Putamen (tissue), 1 donor: Measurements from ENCODE around the gene C4orf33.
"Not testable (repeated sequence)": the region's sequence is repeated elsewhere in the genome, so short reads cannot be mapped to it uniquely, and the experiment has no call there.

Source experiments
- DNase-seq: peaks from one replicate; pipeline ENCODE4 v3.0.0-alpha.2; 2016; ENCODE audit warnings: low spot score

C4orf33 gene, protein sequence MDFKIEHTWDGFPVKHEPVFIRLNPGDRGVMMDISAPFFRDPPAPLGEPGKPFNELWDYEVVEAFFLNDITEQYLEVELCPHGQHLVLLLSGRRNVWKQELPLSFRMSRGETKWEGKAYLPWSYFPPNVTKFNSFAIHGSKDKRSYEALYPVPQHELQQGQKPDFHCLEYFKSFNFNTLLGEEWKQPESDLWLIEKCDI

DNA sequence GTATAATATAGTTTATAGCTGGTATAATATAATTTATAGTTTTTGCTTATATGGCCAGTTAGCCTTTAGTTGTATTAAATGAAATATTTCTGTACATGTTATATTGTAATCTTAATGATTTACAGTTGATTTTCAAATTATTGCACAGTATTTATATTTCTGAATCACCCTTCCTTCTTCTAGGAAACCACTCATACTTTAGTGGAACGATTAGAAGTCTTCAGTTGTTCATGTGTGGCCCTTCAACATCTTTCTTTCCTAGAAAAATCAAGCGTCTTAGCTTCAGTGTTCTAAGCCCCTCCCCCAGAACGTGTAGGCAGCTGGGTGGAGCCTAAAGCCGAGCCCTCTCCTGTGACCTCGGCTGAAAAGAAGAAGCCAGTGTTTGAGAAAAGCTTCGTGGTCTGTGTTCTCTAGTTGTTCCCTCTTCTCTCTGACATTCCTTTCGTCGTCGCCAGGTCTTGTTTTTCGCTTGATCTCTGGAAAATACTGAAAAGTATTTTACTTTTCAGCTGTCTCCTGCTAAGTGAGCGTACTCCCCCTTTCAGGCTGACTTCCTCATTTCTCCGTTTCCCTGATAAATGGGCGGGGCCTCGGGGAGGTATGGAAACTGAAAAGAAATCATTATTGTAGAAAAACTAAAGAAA, at the start of gene C4orf33:
TSS of gene C4orf33 (plus strand) at position 342 of the 644 bp plus-strand sequence. CDS start 6,459 bp downstream, outside the sequence.
- peak; percentile 74 for DNase-seq

DNA sequence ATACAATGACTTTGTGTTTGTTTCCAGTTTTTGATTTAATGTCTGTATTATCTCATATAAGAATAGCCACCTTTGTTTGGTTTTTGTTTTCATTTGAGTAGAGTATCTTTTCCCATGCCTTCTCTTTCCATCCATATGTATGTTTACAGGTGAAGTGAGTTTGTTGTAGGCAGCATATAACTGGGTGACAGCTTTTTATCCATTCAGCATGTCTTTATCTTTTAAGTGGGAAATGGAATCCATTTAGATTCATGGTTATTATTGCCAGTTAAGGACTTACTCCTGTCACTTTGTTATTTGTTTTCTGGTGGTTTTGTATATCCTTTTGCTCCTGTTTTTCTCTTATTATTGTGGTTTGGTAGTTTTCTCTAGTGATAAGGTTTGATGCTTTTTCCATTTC, 36.9 kb upstream of the C4orf33 start:
- no peak for DNase-seq

DNA sequence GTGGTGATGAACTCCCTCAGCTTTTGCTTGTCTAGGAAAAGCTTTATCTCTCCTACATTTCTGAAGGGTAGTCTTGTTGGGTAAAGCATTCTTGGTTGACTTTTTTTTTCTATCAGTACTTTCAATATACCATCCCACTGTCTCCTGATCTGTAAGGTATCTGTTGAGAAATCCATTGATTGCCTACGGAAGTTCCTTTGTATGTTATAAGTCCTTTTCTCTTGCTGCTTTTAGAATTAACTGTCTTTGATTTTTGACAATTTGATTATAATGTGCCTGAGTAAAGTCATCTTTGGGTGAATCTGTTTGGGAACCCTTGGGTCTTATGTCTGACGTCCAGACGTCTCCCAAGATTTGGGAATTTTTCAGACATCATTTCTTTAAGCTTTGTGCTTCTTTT, 33.4 kb upstream of the C4orf33 start:
- DNase-seq: no peak

DNA sequence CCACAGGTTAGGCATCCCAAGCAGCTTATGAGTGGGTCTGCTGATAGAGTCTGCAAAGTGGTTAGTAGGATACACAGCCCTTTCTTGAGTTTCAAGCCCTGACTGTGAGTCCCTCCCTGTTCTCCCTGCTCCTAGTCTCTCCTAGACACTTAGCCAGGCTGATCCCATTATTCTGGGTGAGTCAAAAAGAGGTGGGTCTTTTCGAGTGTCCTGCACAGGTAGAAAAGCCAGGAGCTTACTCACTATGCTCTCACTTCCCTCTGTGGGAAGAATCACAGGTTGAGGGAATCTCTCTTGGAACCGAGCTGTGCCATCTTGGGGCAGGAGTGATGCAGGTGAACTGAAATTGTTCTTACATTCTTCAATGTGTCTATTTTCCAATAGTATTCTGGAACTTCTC, 32.3 kb upstream of the C4orf33 start:
- no peak for DNase-seq

DNA sequence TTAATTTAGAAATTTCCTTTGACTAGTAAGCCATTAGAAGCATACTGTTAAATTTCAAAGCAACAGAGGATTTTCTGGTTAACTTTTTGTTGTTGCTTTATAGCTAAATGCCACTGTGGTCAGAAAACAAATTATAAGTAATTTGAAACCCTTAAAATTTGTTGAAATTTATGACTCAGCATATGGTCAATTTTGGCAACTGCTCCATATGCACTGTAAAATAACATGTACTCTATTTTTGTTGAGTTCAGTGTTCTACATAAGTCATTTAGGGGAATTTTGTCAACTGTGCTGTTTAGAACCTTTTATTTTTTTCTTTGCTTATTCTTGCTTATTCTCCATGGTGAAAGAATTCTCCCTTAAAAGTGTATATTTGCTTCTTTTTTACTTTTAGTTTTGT, 31.2 kb upstream of the C4orf33 start:
- DNase-seq: no peak

DNA sequence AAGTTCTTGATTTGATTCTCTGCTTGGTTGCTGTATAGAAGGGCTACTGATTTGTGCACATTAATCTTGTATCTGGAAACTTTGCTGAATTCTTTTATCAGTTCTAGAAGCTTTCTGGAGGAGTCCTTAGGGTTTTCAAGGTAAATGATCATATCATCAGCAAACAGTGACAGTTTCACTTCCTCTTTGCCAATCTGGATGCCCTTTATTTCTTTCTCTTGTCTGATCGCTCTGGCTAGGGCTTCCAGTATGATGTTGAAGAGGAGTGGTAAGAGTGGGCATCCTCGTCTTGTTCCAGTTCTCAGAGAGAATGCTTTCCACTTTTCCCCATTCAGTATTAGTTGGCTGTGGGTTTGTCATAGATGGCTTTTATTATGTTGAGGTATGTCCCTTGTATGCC, 26.4 kb upstream of the C4orf33 start:
- not testable (repeated sequence) for DNase-seq

DNA sequence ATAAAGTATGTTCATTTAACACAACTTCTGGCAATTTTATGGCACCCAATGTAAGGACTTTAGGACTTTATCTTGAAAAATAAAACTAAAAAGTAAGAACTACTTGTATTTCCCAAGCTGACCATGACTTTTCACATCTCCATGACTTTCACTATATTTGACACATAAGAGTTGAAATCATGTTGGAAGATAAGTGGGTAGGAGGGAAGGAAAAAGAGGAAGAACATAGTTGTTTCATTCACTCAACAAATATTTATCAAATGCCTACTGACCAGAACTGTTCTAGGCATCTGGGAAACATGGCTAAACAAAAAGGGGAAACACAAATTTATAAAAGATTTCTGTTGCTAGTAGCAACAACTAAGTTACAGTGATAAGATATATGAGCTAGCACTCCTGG, 18.6 kb upstream of the C4orf33 start:
- no peak for DNase-seq

DNA sequence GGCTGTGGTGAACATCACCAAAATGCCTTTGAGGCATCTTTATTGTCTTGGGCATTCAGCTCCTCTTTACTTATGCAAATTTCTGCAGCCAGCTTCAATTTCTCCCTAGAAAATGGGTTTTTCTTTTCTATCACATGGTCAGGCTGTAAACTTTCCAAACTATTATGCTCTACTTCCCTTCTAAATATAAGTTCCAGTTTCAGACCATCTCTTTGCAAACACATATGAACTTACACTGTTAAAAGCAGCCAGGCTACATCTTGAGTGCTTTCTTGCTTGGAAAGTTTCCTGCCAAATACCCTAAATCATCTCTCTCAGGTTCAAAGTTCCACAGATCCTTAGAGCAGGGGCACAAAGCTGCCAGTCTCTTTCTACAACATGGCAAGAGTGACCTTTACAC, 15.8 kb upstream of the C4orf33 start:
- DNase-seq: no peak

DNA sequence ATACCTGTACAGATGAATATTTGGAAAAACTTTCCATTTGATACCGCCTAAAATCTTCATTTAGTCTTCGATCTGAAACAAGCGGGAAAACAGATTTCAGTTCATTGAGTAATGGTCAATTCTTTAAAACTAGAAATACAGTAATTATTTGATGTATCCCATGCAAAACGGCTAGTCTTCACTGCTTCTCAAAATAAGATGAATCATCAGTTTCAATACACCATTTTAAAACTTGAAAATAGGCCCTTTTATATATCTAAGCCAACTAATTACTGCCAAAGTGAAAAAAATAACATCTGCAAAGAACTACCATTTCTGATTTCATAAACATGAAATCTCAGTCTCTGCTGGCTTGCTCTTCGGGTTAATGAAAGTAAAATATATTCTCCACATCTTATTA, 13.7 kb upstream of the C4orf33 start:
- DNase-seq: no peak

DNA sequence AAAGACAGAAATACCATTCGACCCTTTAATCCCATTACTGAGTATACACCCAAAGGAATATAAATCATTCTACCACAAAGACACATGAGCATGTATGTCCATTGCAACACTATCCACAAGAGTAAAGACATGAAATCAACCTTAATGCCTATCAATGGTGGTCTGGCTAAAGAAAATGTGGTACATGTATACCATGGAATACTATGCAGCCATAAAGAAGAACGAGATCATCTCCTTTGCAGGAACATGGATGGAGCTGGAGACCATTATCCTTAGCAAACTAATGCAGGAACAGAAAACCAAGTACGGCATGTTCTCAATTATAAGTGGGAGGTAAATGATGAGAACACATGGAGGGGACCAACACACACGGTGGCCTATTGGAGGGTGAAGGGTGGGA, 10.5 kb upstream of the C4orf33 start:
- DNase-seq: no peak

DNA sequence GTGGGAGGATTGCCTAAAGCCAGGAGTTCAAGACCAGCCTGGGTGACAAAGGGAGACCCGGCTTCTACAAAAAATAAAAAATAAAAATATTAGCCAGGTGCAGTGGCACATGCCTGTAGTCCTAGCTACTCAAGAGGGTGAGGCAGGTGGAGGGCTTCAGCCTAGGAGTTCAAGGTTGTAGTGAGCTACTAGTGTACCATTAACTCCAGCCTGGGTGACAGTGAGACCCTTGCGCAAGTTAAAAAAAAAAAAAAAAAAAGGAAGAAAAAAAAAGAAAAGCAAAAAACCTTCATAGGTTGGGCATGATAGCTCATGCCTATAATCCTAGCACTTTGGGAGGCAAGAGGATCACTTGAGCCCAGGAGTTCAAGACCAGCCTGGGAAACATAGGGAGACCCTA, 8.4 kb upstream of the C4orf33 start:
- DNase-seq: no peak

DNA sequence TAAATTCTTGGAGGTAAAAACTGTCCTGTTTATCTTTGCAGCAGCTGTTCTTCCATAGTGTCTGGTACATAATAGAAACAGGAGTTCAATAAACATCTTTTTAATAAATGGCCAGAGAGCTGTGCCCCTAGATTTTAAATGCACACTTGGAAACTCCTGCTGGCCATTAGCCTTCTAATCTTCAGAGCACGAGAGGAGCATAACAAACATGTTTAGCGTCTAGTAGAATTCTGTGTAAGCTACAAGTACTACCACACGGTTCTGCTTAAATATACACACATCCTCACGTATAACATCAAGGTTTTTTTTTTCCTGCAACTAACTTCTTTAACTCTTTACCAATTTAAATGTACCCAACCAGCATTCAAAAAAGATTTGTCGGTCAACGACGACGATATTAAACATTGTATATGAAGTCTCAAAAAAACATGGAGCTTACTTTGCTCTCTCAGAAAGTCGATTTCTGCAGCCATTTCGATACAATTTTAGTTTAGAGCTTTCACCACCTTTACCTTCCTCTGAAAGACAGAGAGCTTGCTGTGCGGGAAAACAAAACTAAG, 3.2 kb upstream of the C4orf33 start:
- DNase-seq: no peak

DNA sequence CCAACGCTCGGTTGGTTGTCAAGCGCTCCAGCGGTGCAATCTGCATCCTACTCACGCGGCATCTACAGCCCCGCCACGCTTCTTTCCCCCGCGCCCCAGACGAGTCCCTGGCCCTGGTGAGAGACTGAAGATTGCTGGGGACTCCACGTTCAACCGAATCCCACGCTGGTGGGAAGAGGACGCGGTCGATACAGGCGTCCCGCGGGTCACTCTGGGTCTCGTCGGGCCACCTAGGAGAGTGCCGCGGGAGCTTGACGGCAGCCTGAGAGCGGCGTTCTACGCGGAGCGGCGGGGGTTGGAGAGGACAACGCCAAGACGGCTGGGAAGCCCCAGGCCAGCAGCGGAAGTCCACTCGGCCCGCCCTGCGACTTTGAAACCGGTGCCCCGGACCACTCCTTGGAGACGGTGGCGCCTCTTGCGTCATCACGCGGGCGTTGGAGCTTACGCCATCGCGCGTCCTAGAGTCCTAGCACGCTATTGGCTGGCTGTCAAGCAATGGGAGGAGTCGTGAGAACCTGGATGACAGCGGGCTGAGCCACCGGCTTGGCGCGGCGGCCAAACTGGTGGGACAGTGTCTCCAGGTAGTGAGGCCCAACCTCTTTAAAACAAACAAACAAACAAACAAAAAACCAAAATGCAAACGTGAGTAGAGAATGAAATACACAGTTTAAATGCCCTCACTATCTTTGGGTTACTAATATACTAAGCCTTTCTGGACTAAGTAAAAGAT, 2.6 kb upstream of the C4orf33 start, which contains the start of gene SCLT1:
TSS of gene SCLT1 (minus strand) at position 349 of the 730 bp plus-strand sequence. CDS start 436 bp downstream, outside the sequence.
- peak; percentile 98 for DNase-seq

DNA sequence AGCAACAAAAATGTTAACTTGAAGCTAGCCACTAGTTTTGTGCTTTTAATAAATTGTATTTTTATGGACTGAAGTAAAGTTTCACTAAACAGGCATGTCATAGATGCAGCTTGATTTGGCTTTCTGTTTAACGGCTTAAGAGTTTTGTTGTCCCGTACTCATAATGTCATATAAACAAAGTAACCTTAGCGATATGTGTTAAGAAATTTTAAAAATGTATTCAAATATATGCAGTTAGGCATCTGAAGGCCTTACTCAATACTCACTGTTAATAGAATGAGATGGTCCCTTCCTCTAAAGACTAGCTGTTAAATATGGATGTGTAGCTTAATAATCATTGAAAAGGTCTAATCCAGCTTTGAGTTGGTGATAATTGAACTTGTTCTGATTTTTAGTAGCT, 1.6 kb upstream of the C4orf33 start:
- no peak for DNase-seq

DNA sequence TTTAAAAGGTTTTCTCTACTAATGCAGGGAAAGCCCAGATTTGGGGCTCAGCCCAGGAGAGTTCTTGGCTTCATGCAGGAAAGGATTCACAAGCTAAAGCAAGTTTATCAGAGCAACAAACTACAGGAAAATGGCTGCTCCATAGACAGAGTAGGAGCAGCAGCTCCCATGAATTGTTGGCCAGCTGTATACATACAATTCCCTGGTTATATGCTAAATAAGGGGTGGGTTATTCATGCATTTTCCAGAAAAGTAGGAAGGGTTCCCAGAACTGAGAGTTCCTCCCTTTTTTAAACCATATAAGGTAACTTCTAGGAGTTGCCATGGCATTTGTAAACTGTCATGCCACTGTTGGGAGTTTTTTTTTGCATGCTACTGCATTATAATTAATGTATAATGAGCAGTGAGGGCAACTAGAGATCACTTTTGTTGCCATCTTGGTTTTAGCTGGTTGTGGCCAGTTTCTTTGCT, 2.6 kb downstream of the C4orf33 start:
- no peak for DNase-seq

DNA sequence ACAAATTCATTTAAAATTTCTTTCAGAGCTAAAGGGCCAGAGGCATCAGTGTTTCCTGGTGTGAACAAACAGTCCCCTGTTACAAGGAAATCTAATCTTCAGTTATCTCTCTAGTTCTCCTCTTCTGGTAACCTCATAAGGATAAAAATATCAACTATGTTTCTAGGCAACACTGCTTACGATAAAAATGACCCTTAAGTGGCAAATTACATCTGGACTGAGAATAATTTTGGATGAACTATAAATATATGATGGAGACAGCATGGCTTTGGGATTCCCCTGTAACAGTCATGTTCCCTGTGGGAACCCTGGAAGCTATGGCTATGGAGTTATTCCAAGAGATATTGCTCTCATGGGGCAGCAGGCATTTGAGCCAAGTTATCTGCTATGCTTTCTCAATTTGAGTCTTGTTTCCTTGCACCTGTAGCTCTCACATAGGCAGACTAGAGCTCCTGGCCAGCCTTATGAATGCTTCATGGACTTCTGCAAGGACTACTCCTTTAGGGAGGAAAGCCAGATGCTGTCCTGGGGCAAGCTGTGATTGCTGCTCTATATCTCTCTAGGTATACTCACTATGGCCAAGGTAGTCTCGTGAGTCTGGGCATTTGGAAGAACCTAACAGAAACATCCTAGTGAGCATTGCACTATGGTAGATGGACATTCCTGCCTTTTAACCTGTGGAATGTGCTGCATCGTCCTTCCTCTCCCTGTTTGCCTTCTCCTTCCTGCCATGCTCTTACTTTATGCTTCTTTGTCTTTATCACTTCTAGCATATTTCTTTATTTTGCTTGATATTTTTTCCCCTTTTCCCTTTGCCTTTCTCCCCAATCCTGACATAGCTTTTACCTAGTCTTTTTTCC, 14.2 kb downstream of the C4orf33 start:
- DNase-seq: no peak

DNA sequence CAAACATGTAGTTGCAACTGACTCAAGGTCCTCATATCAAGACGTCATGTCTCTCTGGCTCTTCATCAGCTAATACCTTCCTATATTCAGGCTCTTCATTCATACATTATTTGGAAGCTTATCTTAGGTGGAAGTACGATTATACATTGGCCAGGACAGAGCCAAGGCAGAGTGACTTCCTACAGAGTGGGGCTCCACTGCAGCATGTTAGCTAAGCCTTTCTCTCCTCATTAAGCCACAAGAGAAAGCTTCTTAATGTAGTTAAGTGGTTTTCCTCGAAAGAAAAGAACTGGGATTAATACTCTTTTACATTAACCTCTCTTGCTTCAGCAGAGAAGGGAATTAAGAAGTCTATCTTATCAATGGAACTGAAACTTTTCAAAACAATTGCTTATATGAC, 15.0 kb downstream of the C4orf33 start:
- no peak for DNase-seq

DNA sequence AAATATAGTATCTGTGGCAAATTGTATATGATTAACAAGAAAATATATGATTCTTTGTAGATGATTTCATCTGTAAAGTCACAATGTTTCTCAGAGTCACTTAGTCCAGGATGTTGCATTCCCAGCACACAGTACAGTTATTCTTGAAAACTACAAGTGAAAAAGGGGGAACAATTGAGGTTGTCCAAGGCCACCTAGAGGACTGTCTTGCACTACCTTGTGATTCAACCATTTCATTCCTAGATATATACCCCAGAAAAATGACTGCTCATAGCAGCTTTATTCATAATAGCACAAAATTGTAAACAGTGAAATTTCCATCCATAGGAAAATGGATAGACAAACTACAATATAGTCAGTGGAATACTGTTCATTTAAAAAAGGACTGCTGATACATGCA, 16.0 kb downstream of the C4orf33 start:
- DNase-seq: no peak

DNA sequence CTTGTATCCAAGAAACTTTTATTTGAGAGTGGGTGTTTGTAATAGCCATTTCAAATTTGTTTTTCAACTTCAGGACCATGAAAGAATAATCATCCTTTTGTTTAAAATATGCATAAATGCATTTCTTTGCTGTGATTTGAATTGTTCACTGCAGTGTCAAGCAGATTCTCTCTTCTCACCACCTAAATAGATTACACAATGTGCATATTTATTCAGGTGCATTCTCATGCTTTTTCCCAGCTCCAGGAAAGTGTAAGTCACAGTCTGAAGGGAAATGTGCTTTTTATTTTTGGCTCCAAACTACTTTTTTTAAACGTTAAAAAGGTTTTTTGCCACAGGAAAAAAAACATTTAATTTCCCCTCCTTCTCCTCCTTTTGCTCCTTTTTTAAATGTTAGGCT, 17.5 kb downstream of the C4orf33 start:
- no peak for DNase-seq

DNA sequence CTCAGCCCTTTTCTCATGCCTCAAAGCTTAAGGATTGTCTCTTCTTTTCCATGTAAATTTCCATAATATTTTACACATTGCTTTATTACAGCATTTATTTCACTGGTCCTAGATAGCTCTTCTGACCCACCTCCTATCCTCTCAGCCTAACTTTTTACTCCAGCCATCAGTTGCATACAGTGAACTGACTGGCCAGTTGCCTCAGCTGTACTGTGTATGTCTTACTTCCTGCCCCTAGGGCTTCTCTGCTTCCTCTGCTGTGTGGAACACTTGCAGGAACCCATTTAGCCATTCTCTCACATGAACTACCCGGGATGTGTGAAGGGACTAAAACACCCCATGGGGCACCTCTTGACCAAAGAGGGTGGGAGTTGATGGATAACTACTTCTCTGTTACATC, 18.0 kb downstream of the C4orf33 start:
- DNase-seq: no peak

DNA sequence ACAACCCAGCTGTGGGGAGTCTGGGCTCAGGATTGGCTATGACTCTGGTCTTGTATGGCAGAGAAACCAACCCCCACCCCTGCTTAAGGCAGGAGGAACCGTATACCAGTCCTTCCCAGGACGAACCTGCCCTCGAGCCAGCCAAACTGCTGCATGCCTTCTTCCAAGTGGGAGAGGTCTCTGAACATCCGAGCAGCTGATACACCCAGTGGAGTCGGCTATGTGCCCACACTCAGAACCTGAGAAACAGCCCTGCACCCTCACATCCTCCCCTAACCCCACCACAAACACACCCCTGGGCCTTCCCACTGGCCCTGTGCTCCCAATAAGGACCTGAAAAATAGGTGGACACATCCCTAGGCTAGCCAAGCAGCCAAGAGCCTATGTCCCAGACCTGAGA, 21.8 kb downstream of the C4orf33 start:
- DNase-seq: no peak

DNA sequence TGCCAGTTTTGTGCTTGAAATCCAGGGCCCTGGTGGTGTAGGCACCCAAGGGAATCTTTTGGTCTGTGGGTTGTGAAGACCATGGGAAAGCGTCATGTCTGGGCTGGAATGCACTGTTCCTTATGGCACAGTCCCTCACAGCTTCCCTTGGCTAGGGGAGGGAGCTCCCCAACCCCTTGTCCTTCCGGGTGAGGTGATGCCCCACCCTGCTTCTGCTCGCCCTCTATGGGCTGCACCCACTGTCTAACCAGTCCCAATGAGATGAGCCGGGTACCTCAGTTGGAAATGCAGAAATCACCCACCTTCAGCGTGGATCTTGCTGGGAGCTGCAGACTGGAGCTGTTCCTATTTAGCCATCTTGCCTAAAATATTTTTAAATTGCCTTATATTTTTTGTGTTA, 30.7 kb downstream of the C4orf33 start:
- DNase-seq: not testable (repeated sequence)
